Activated CD8-positive, alpha-beta memory T cell treated with anti-CD3 and anti-CD28 coated beads, Interleukin-2, amount 50 U/mL, for 24 hours (primary cell): ENCODE results near the gene CEACAM4.
"Not testable (repeated sequence)": the region's sequence is repeated elsewhere in the genome, so short reads cannot be mapped to it uniquely, and the experiment has no call there.

Source experiments
- DNase-seq: peaks from one replicate; pipeline ENCODE4 v3.0.0-alpha.2; 2020; ENCODE audit errors: extremely low read depth

The CEACAM4 gene

DNA sequence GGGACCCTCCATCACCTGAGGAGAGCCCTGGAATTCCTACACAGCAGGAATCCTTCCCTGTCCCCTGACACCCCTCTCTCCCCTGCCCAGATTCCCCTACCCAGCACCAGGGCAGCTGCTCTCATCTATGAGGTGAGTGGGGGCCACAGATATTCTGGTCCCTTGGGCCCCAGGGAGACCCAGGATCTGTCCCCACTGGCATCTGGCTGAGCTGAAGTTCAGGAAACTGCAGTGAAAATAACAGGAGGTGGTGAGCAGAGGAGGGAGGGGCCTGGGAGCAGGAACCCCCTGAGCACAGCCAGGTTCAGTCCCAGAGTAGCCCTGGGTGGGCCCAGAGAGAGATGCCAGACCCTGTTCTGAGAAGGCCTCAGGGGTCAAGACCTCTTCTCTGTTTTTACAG lies 40.8 kb downstream of the CEACAM4 start:
- no peak for DNase-seq

DNA sequence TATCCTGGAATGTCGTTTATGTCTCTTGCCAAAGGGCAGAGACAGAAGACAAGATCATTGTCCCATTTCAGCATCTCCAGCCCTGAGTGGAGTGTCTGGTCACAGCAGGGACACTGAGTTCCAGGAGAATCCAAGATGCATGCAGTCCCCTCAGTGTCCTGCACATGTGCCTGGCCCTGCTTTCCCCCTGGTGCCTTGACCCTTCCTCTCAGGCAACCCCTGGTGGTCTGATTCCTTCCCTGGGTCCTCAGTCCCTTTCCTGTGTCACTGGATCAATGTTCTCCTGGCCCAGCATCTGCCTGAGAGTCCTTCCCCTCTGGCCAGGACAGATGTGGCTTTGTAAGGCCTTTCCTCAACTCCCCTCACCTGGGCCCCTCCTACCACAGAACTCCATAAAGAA lies 41.9 kb downstream of the CEACAM4 start:
- DNase-seq: no peak

DNA sequence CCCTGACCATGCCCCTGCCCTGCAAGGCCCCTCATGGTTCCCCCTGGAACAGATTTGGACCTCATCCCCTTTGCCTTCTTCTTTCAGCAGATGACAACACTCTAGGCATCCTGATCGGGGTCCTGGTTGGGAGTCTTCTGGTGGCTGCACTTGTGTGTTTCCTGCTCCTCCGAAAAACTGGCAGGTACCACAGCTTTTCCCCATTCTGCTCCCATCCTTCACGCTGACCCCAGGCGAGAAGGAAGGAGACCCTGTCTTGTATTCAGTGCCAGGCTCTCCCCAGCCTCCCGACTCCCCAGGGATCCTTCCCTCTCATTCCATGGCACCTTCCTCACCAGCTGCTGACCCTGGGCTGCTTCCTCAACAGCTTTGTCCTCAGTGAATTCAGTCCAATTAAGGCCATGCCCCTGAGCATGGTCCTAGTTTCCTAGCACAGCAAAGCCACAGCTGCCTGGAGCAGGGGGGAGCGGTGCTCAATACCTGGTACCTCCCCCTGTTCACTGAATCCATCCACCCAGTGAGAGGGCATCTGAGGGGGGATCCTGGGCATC lies 42.5 kb downstream of the CEACAM4 start:
- DNase-seq: no peak

DNA sequence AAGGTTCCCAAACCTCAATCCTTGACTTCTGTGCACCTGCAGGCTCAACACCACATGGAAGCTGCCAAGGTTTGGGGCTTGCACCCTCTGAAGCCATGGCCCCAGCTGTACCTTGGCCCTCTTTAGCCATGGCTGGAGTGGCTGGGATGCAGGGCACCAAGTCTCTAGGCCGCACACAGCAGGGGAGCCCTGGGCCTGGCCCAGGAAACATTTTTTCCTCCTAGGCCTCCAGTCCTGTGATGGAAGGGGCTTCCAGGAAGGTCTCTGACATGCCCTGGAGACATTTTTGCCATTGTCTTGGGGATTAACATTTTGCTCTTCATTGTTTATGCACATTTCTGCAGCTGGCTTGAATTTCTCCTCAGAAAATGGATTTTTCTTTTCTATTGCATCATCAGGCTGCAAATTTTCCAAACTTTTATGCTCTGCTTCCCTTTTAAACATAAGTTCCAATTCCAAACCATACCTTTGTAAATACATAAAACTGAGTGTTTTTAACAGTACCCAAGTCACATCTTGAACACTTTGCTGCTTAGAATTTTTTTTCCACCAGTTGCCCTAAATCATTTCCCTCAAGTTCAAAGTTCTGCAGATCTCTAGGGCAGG lies 44.2 kb downstream of the CEACAM4 start:
- not testable (repeated sequence) for DNase-seq

DNA sequence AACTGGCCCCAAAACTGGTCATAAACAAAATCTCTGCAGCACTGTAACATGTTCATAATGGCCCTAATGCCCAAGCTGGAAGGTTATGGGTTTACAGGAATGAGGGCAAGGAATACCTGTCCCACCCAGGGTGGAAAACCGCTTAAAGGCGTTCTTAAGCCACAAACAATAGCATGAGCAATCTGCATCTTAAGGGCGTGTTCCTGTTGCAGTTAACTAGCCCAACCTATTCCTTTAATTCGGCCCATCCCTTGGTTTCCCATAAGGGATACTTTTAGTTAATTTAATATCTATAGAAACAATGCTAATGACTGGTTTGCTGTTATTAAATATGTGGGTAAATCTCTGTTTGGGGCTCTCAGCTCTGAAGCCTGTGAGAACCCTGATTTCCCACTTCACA lies 45.8 kb downstream of the CEACAM4 start:
- DNase-seq: not testable (repeated sequence)

DNA sequence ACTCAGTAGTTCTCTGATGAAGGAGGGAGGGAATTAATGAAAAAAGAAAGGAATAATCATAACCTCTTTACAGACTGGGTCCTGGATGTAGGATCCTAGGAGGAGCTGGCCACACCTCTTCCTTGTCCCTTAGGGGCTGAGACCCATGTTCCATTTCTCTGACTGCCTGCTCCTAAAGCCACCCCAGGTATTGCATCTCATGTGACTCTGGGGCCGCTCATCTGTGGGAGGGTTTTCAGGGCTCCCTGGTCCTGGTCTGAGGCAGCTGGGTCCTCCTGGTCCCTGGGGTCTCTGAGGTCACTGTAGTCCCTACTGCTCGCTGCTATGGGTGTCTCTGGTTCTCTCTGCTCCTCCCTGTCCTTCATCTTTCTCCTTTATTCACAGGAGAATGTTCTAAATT lies 48.0 kb downstream of the CEACAM4 start:
- no peak for DNase-seq

DNA sequence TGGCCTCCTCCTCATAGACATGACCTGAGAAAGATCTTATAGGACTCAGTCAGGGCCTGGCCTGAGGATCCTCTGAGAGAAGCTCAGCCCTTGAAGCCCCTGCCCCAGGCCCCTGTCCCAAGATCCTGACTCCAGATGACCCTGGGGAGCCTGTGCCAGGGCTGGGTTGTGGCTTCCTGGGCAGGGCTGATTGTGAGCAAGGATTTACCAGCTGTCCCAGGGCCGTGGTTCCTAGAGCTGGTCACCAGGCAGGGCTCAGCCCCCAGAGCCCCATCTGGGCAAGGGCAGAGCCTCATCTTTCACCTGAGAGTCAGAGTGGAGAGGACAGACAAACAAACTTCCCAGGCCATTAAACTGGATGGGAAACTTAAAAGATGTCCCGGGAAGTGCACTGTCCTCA lies 49.0 kb downstream of the CEACAM4 start:
- DNase-seq: no peak

DNA sequence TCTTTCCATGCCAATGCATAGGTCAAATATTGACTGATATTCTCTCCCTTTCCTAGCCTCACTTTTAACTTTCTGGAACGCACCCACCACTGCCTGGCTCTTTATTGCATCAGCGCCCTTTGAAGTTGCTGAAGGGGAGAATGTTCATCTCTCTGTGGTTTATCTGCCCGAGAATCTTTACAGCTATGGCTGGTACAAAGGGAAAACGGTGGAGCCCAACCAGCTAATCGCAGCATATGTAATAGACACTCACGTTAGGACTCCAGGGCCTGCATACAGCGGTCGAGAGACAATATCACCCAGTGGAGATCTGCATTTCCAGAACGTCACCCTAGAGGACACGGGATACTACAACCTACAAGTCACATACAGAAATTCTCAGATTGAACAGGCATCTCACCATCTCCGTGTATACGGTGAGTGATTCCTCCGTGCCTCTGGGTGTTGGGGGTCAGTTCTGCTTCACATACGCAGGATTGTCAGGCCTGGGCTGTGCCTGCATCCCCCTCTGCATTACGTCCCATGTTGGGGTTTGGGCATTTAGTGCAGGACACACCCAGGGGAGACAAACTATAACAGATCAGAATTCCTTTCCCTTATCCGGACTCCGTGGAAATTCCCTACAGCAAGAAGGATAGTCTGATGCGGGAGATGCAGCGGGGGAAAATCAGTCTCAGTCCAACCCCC lies 49.6 kb downstream of the CEACAM4 start:
- no peak for DNase-seq

DNA sequence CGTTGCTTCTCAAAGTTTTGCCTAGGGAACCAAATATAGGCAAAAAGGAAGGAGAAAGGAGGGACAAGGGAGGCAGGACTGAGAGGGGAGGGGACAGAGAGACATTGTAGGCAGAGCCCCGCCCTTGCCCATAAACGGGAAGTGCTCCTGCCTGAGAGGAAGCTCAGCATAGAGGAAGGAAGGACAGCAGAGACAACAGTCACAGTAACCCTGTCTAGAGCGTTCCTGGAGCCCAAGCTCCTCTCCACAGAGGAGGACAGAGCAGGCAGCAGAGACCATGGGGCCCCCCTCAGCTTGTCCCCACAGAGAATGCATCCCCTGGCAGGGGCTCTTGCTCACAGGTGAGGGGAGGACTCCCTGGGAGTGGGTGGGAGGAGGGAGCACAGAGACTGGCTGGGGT lies 50.9 kb downstream of the CEACAM4 start, which contains the start of gene CEACAM21:
Gene CEACAM21, plus strand, starts transcription at position 169 of the 400 bp plus-strand sequence. Its CDS starts 109 bp downstream, at position 278.
- no peak for DNase-seq

DNA sequence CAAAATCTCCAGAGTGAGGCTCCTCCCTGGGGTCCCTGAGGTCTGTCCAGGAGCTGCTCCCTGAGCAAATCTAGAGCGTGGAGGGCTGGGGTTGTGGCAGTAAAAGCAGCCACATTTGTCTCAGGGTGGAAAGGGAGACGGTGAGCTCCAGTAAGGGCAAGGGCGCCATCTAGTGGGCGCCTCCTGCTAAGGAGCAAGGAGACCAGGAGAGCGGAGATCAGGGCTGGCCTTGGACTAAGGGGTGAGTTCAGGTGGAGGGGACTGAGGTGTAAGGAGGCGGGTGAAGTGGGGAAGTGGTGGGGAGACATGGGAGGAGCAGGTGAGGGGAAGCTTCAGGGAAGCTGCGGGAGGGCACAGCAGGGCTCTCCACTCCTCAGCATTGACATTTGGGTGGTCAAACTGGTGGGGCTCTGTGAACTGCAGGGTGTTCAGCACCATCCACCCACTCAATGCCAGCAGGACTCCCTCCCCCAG lies 56.2 kb downstream of the CEACAM4 start:
- DNase-seq: peak; percentile 63

DNA sequence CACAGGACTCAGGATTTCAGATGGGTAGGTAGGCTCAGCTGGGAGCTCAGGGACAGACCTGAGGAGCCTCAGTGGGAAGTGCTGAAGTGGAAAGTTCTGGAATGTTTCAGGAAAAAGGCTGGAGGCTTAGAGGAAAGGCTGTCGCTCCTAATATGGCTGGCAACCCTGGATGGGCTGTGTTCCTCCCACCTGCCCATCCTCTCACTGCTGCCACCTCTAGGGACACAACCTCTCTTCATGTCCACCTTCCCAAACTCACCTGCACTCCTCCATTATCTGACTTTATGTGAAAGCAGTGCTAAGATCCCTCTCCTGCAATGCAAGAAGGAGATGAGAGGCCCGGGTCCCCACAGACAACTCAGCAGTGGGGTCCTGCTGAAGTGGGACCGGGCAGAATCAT lies 56.7 kb downstream of the CEACAM4 start:
- no peak for DNase-seq

DNA sequence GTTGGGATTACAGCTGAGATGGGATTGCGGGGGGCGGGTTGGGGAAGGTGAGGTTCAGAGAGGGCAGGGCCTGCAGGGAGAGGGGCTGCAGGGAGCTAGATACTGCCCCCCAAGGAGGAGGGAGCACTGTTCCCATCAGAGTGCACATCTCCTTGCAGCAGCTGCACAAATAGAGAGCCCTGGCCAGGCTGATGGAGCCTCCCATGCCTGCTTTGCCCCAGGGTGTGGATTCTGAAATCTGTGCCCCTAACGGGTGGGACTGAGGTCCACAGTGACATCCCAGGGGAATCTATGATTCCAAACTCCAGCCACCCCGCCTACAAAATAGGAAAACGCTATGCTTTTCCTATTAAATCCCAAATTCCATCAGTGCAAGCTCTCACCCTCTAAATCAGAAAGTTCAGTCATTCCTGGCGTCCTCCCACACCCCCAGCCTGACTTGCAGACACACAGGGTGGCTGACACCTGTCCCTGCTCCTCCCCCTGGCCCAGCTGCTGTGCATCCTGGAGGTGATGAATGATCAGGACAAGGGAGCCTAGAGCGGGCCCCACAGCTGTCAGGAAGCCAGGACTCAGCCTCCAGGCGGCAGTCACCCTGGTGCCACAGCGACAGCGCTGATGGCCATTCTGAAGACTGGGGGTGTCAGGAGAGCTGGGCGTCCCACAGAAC lies 57.3 kb downstream of the CEACAM4 start:
- no peak for DNase-seq
